Measurements from ENCODE around the gene FBXO33. TPM values are rescaled to one million over a fixed set of nuclear protein-coding genes. Genes with fewer than 3 reads are reported as not detected.

The FBXO33 gene
- total RNA-seq, 4 donors from 2014 or later: 27.4 to 40.2 (median 33.5) TPM

DNA sequence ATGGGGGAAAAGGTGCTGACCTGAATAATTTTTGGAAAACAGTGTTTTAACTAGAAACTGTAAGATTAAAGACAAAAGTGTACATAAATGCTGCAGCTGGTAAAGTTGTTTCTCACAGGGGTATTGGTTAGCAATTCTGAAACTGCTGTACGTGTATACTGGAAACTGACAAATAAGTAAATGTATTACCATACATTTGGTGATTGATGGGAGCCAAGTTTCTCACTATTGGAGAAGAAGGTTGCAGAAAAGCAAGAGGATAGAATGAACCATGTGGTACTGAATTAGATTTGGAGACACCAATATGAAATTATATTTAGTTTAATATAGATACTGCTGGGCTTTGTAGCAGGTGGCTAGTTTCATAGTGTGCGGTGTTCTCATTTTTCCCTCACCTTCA is 19.6 kb upstream of the FBXO33 start:
- no peaks in the 10 kb centered on the region for H3K9me3 ChIP-seq
- intact Hi-C loops (cut with DNase I): no loop called here
- H3K27me3 ChIP-seq: no peaks in the 10 kb centered on the region
- H3K4me3 ChIP-seq (replicated peaks in 1 of 3): no peak overlapping the region
- H3K36me3 ChIP-seq: no peaks in the 10 kb centered on the region
- no peak for DNase-seq
- no peak overlapping the region for H3K27ac ChIP-seq
- TF ChIP-seq, protein P1, sequence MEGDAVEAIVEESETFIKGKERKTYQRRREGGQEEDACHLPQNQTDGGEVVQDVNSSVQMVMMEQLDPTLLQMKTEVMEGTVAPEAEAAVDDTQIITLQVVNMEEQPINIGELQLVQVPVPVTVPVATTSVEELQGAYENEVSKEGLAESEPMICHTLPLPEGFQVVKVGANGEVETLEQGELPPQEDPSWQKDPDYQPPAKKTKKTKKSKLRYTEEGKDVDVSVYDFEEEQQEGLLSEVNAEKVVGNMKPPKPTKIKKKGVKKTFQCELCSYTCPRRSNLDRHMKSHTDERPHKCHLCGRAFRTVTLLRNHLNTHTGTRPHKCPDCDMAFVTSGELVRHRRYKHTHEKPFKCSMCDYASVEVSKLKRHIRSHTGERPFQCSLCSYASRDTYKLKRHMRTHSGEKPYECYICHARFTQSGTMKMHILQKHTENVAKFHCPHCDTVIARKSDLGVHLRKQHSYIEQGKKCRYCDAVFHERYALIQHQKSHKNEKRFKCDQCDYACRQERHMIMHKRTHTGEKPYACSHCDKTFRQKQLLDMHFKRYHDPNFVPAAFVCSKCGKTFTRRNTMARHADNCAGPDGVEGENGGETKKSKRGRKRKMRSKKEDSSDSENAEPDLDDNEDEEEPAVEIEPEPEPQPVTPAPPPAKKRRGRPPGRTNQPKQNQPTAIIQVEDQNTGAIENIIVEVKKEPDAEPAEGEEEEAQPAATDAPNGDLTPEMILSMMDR (IDR thresholded peaks at IDR 0.05): no peak
- no peak for TF ChIP-seq POLR2A (IDR thresholded peaks at IDR 0.05)
- H3K4me1 ChIP-seq: no peaks in the 10 kb centered on the region
- 86 to 95% methylated on average over 2 of the region's 2 CpGs for WGBS, 2 donors

DNA sequence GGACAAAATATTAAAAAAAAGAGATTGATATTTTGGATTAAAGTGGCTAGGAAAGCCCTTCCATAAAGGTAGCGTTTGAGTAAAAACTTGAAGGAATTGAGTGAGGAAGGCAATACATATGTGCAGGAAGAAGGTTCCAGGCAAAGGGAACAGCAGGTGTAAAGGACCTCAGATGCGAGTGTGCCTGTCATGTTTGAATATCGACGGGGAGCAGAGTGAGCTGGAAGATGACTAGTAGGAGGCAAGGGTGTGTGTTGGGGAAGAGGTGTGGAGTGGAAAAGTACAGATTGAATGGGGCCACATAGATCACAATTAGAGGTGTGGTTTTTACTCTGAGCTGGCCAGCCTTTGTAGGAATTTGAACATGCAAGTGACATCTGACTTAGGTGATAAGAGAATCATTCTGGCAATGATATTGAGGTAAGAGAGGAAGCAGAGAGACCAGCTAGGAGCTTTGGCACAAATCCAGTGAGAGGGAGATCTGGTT is 15.0 kb upstream of the FBXO33 start:
- Histone ChIP-seq H3K27me3 (no peaks in the 10 kb centered on the region), H3K4me3 (replicated peaks in 1 of 3) (no peak overlapping the region), H3K4me1 (no peaks in the 10 kb centered on the region), H3K9me3 (no peaks in the 10 kb centered on the region), H3K27ac (no peak overlapping the region), H3K36me3 (no peaks in the 10 kb centered on the region)
- no peak for DNase-seq
- 83 to 90% methylated on average over 4 of the region's 4 CpGs for WGBS, 2 donors
- TF ChIP-seq, protein P1 (IDR thresholded peaks at IDR 0.05): no peak
- TF ChIP-seq POLR2A (IDR thresholded peaks at IDR 0.05): no peak
- intact Hi-C loops (cut with DNase I): no loop called here

DNA sequence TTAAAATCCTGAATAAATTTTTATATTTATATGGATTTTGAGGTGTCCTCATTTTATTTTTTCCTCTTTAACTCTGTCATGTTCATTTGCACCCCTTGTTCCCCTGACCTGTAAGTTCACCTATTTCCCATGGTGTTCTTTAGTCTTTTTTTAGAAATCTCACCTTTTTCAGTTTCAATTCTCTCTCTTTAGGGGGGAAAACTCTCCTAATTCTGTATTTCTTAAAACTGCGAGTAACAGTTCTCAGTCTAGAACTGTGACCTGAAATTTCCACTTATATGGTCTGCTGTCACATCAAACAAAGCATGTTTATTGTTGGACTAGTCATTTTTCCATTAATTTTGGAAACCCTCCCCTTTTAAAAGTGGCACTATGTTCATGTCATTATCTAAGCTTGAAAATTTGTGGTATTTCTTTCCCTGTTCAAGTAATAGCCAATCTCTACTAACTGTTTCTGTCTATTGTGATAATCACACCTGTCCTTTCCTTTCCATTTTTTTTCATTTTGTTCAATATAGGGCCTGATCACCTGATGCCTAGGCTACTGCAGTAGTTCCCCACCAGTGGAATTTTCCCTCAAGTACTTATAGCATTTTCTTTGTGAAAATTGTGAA is 14.0 kb upstream of the FBXO33 start:
- WGBS, 2 donors: 89 to 98% methylated on average over 1 of the region's 1 CpG
- Histone ChIP-seq H3K4me3 (replicated peaks in 1 of 3) (no peak overlapping the region), H3K9me3 (no peaks in the 10 kb centered on the region), H3K27ac (no peak overlapping the region), H3K27me3 (no peaks in the 10 kb centered on the region), H3K36me3 (no peaks in the 10 kb centered on the region), H3K4me1 (no peaks in the 10 kb centered on the region)
- no peak for DNase-seq
- no peak for TF ChIP-seq POLR2A (IDR thresholded peaks at IDR 0.05)
- TF ChIP-seq, protein P1 (IDR thresholded peaks at IDR 0.05): no peak
- intact Hi-C loops (cut with DNase I): no loop called here

DNA sequence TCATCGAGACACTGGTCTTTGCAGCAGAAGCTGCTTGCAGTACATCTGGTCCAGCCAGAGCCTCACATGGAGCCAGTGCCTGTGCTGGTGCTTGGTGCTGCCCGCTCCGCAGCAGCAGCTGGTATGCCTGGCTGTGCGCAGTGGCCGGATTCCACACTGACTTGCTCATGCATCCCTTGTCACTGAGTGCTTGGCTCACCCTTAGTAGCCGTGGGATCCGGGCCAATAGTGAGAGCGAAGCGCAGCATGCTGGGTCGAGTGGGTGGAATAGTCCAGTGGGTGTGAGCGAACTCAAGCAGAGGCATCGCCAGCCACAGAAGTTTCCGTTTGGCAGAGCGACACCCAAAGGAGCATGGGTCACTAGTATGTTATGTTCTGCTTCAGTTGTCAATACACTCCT is 10.1 kb upstream of the FBXO33 start:
- Histone ChIP-seq H3K36me3 (no peaks in the 10 kb centered on the region), H3K27me3 (no peaks in the 10 kb centered on the region), H3K9me3 (no peaks in the 10 kb centered on the region), H3K4me1 (no peaks in the 10 kb centered on the region), H3K27ac (no peak overlapping the region), H3K4me3 (replicated peaks in 1 of 3) (no peak overlapping the region)
- TF ChIP-seq, protein P1 (IDR thresholded peaks at IDR 0.05): no peak
- no peak for TF ChIP-seq POLR2A (IDR thresholded peaks at IDR 0.05)
- intact Hi-C loops (cut with DNase I): no loop called here
- WGBS, 2 donors: 92 to 98% methylated on average over 11 to 14 of the region's 14 CpGs
- DNase-seq: no peak

DNA sequence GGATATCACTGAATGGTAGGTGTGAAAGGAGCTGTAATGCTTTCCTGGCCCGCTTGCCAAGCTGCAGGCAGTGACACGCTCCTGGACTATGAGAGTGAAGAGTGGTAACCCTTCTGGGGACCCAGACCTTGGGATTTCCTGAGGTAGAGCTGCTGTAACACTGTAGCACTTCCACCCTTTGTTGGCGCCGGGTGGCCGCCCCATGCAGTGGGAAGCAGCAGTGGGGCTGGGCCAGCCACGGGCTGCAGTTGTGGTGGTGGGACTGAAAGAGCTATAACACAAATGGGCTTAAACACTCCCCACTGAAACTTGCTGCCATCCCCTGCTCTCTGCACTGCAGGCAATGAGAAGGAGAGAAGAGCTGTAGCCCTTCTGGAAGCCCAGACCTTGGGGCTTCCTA is 9.6 kb upstream of the FBXO33 start:
- TF ChIP-seq POLR2A (IDR thresholded peaks at IDR 0.05): no peak
- TF ChIP-seq, protein P1 (IDR thresholded peaks at IDR 0.05): no peak
- Histone ChIP-seq H3K4me3 (replicated peaks in 1 of 3) (no peak overlapping the region), H3K27ac (no peak overlapping the region), H3K36me3 (no peaks in the 10 kb centered on the region), H3K27me3 (no peaks in the 10 kb centered on the region), H3K4me1 (no peaks in the 10 kb centered on the region), H3K9me3 (no peaks in the 10 kb centered on the region)
- intact Hi-C loops (cut with DNase I): no loop called here
- no peak for DNase-seq
- WGBS, 2 donors: 80 to 98% methylated on average over 5 to 6 of the region's 6 CpGs

All from thyroid gland (tissue), 4 donors.